HepG2 (cell line): Measurements from ENCODE around the gene CASKIN1. TPM values are rescaled to one million over a fixed set of nuclear protein-coding genes. Genes with fewer than 3 reads are reported as not detected.

Experiments
- ATAC-seq: fragments of 200-7000 bp; cut with Tn5 transposase; 3 replicates; pipeline ENCODE4 v1.9.1; 2020; ENCODE audit warnings: mild to moderate bottlenecking, moderate library complexity
- BruUV-seq: library from RNA; stranded (reverse); fragments of 400-500 nt; replicated peaks from 2 replicates; lab custom pipeline; 2021; lab: Mats Ljungman, UMichigan
- CTCF ChIA-PET: fragments of 300-600 bp; formaldehyde crosslinking; extraction: SDS; loops from one replicate; lab custom pipeline; 2021; ENCODE audit warnings: low total read pairs, inconsistent platforms, low intra/inter-chr PET ratio; lab: Yijun Ruan, JAX
- POLR2A ChIA-PET: fragments of 350-600 bp; sonication (Branson Sonifier 250); formaldehyde crosslinking; loops from one replicate; lab custom pipeline; 2020; ENCODE audit warnings: antibody characterized with exemption, inconsistent platforms; lab: Yijun Ruan, JAX
- DNase-seq: peaks from one replicate; pipeline ENCODE4 v3.0.0-alpha.2; 2015; ENCODE audit warnings: low spot score
- FAIRE-seq: peaks from 3 replicates; lab custom pipeline; 2011; peaks lifted over from hg19 to GRCh38; lab: Jason Lieb, UNC
- H2AFZ ChIP-seq: one replicate; pipeline ENCODE4 v1.6.1; 2011; ENCODE audit warnings: low read length, inconsistent platforms
- H3K27ac ChIP-seq: fragments of 300-600 bp; 3 replicates; pipeline ENCODE4 v1.8.0; 2011; ENCODE audit warnings: mixed run types, mild to moderate bottlenecking, mixed read lengths, low read length, inconsistent platforms; ENCODE audit not compliant: insufficient read depth; ENCODE audit errors: extremely low read length
- H3K27me3 ChIP-seq, 2 experiments: fragments of 200-600 bp in 1 of 2; 2 replicates in 1 of 2; 3 replicates in 1 of 2; pipeline versions ENCODE4 v1.6.0 to v1.8.0; 2011; ENCODE audit warnings: low read length in 2 of 2, mild to moderate bottlenecking in 2 of 2, moderate library complexity in 2 of 2, inconsistent platforms in 1 of 2; ENCODE audit not compliant: insufficient read depth in 2 of 2, control insufficient read depth in 1 of 2
- H3K36me3 ChIP-seq, 2 experiments: fragments of 200-600 bp in 1 of 2; replicated peaks in 1 of 2; 2 replicates in 1 of 2; 3 replicates in 1 of 2; pipeline versions ENCODE4 v1.5.1 to v1.8.0; 2011; ENCODE audit warnings: low read length in 2 of 2, inconsistent platforms in 1 of 2; ENCODE audit not compliant: insufficient read depth in 2 of 2, control insufficient read depth in 1 of 2
- H3K4me1 ChIP-seq: 2 replicates; pipeline ENCODE4 v1.5.1; 2012; ENCODE audit warnings: low read length, inconsistent platforms; ENCODE audit not compliant: insufficient read depth
- H3K4me2 ChIP-seq: 2 replicates; pipeline ENCODE4 v1.6.0; 2011; ENCODE audit warnings: low read depth, low read length, inconsistent platforms
- H3K4me3 ChIP-seq, 3 experiments: fragments of 200-600 bp in 1 of 3; sonication (generic), shearing (Covaris generic) in 1 of 3; replicated peaks in 1 of 3; 2 replicates each; pipeline ENCODE4 v1.5.1; 2011 to 2016; ENCODE audit warnings: low read length in 3 of 3, inconsistent platforms in 2 of 3, low read depth in 2 of 3, mild to moderate bottlenecking in 2 of 3, control low read depth in 1 of 3, mixed read lengths in 1 of 3; ENCODE audit not compliant: insufficient read depth in 1 of 3
- H3K79me2 ChIP-seq: one replicate; pipeline ENCODE4 v1.6.1; 2011; ENCODE audit warnings: low read length, inconsistent platforms; ENCODE audit not compliant: insufficient read depth
- H3K9ac ChIP-seq: 2 replicates; pipeline ENCODE4 v1.6.0; 2011; ENCODE audit warnings: mild to moderate bottlenecking, low read depth, low read length, inconsistent platforms; ENCODE audit not compliant: insufficient read depth
- H3K9me3 ChIP-seq: 2 replicates; pipeline ENCODE4 v1.5.1; 2012; ENCODE audit warnings: mild to moderate bottlenecking, low read length
- H4K20me1 ChIP-seq: 2 replicates; pipeline ENCODE4 v1.6.0; 2011; ENCODE audit warnings: inconsistent platforms, mild to moderate bottlenecking, low read length, moderate library complexity; ENCODE audit not compliant: insufficient read depth
- ATF6 ChIP-seq: sonication (generic); formaldehyde crosslinking; conservative IDR thresholded peaks from 2 replicates; pipeline ENCODE4 v1.4.0; 2020; ENCODE audit warnings: missing genetic modification reagents
- GZF1 ChIP-seq: sonication (generic); formaldehyde crosslinking; IDR thresholded peaks from 2 replicates; pipeline ENCODE4 v1.5.1; 2020; ENCODE audit warnings: mild to moderate bottlenecking, missing genetic modification reagents
- LCORL ChIP-seq, 2 experiments: fragments of 450-650 bp in 1 of 2; sonication (generic) in 1 of 2; formaldehyde crosslinking in 1 of 2; IDR thresholded peaks; 2 replicates each; pipeline versions ENCODE4 v1.5.0 to v1.6.1; 2017 to 2020; ENCODE audit warnings: antibody characterized with exemption in 1 of 2, missing genetic modification reagents in 1 of 2
- PCBP1 ChIP-seq: fragments of 200-400 bp; formaldehyde crosslinking; IDR thresholded peaks from 2 replicates; pipeline ENCODE4 v1.6.1; 2017; ENCODE audit warnings: mild to moderate bottlenecking, low read depth, low read length, borderline replicate concordance
- SALL1 ChIP-seq: sonication (generic); formaldehyde crosslinking; IDR thresholded peaks from 2 replicates; pipeline ENCODE4 v1.8.0; 2022; ENCODE audit warnings: mild to moderate bottlenecking, missing genetic modification reagents
- ZBTB34 ChIP-seq: sonication (generic); formaldehyde crosslinking; IDR thresholded peaks from 2 replicates; pipeline ENCODE4 v1.8.0; 2022; ENCODE audit warnings: mild to moderate bottlenecking, missing genetic modification reagents
- ZBTB37 ChIP-seq: sonication (generic); formaldehyde crosslinking; IDR thresholded peaks from 2 replicates; pipeline ENCODE4 v1.4.0; 2020; ENCODE audit warnings: mild to moderate bottlenecking, missing genetic modification reagents
- ZNF7 ChIP-seq: IDR thresholded peaks from 2 replicates; pipeline ENCODE4 v1.6.1; 2016; ENCODE audit warnings: missing biosample characterization, missing genetic modification reagents
- WGBS: methylation state at CpG from one replicate; pipeline ENCODE4 v1.1.6; 2017; ENCODE audit warnings: low lambda C conversion rate; 5-methylcytosine and 5-hydroxymethylcytosine counted together
- in situ Hi-C: cut with HindIII; loops from 2 replicates; pipeline ENCODE4 v1.10.0; 2017; ENCODE audit warnings: low pct_unique_long_range_greater_than_20kb; ENCODE audit not compliant: extremely low pct_ligation_motif_present
- intact Hi-C: fragments of 100-400 bp; cut with micrococcal nuclease; formaldehyde crosslinking; loops from one replicate; pipeline ENCODE4 v1.10.0; 2022; ENCODE audit not compliant: unreplicated experiment
- polyA plus RNA-seq, 8 experiments: library from polyadenylated mRNA; depleted of rRNA in 3 of 8; stranded (reverse) in 7 of 8; unstranded in 1 of 8; fragments of >200 nt; fragmentation: Illumina TruSeq in 4 of 8; extraction: Trizol in 4 of 8; gene quantifications; 2 replicates each; pipeline versions ENCODE4 v1.2.1 to v1.2.3, GENCODE V29; 2011 to 2016; ENCODE audit warnings: low read depth in 4 of 8, missing spikeins in 1 of 8, mixed read lengths in 1 of 8; ENCODE audit not compliant: insufficient read depth in 1 of 8
- total RNA-seq, 5 experiments: library from RNA; depleted of rRNA; stranded (reverse); fragments of >200 nt; fragmentation: Illumina TruSeq; extraction: Trizol; gene quantifications; 2 replicates each; pipeline ENCODE4 v1.2.3, GENCODE V29; 2016; ENCODE audit warnings: low read depth in 1 of 5

Gene CASKIN1
- total and polyA plus RNA-seq, 2 of the 13 experiments (the other 11 are each of a cell fraction or from before 2014, with no cell fraction given): 1.2 to 2.2 TPM

GRCh38 chr16:2181952-2182351, 14.5 kb downstream of the CASKIN1 start (continued):
- no peak for TF ChIP-seq ATF6 (CRISPR knock-in tag)
- no peak for TF ChIP-seq GZF1 (CRISPR knock-in tag)
- TF ChIP-seq ZBTB37 (CRISPR knock-in tag): no peak
- TF ChIP-seq ZBTB34 (CRISPR knock-in tag): no peak
- TF ChIP-seq ZNF7 (CRISPR knock-in tag): no peak

- WGBS: 85% methylated on average over 9 of the region's 46 CpGs
- FAIRE-seq (no peak), ATAC-seq (peak; percentile 40), DNase-seq (no peak)
- in situ Hi-C loops (no loop called here), intact Hi-C loops (no loop called here)
- H3K27ac ChIP-seq: no peak overlapping the region
- H3K4me1 ChIP-seq: peaks cover 17% of the 10 kb centered on the region
- no peak overlapping the region for H3K9ac ChIP-seq
- ChIA-PET CTCF (no interaction called here), POLR2A (interaction anchor here (0.6 to 3.5 kb wide), 6 partner anchors 20 to 35 kb away, joined by 3 to 31 read pairs (median 4); partner anchors contain the start of gene TRAF7)
- no peak overlapping the region for H2AFZ ChIP-seq
- no peak for TF ChIP-seq SALL1 (CRISPR knock-in tag)
- TF ChIP-seq PCBP1: 0 out of 2 replicates have a peak, but pooled peaks have one; percentile 44
- TF ChIP-seq LCORL (IDR thresholded peaks at IDR 0.05): no peak
- 0 out of 2 replicates have a peak, but pooled peaks have one; percentile 28 for TF ChIP-seq LCORL (CRISPR knock-in tag; IDR thresholded peaks at IDR 0.05)
- no peaks in the 10 kb centered on the region for H4K20me1 ChIP-seq
- peaks cover 2 to 3% of the 10 kb centered on the region in 2 experiments; a peak in 1 of 5 replicates for H3K36me3 ChIP-seq
- H3K4me2 ChIP-seq: no peak overlapping the region
- H3K9me3 ChIP-seq: no peaks in the 10 kb centered on the region
- H3K27me3 ChIP-seq: no peaks in the 10 kb centered on the region
- no TSS peak for BruUV-seq
- no peak overlapping the region for H3K4me3 ChIP-seq
- H3K79me2 ChIP-seq: no peaks in the 10 kb centered on the region
Measured at GRCh38 chr16:2180962-2181923, 15.2 kb downstream of the CASKIN1 start.
